Measurements from ENCODE around the gene ABLIM3. TPM values are rescaled to one million over a fixed set of nuclear protein-coding genes. Genes with fewer than 3 reads are reported as not detected.
A peak's percentile ranks its signal among the peaks of the same experiment; 100 is the strongest.

Gene ABLIM3
- total RNA-seq, 1 experiment from 2014 or later: 111 TPM

DNA sequence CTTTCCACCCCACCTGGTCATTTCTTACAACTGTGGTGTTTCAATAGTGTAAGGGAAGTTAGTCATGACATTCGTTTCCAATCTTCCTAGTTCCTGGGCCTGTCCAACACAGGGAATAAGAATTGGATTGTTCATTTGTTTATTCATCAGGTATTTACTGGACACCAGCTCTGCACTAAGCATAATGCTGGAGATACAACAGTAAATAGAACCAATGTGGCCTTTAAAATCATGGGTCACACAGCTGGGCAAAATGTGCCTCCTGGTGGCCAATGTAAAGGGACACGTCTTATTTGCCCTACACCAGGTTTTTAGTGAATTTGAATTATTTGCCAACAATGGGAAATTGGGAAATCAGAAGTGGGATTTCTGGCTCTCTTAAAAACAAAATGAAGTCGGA, 10.4 kb downstream of the ABLIM3 start:
- intact Hi-C loops (cut with micrococcal nuclease; ENCODE audit: unreplicated experiment): no loop called here
- peaks cover 24% of the 10 kb centered on the region for H3K36me3 ChIP-seq (ENCODE audit: low read depth)
- no peaks in the 10 kb centered on the region for H4K20me1 ChIP-seq (ENCODE audit: insufficient read depth)
- no peak overlapping the region for H3K4me3 ChIP-seq
- CTCF ChIA-PET: interaction anchor here (0.6 to 1.0 kb wide), 2 partner anchors 8 to 37 kb away, joined by 3 read pairs; no protein-coding TSS in a partner anchor
- H3K9me3 ChIP-seq (ENCODE audit: insufficient read depth, low read depth): peaks cover 11% of the 10 kb centered on the region; the same call in 1 of the 2 replicates
- BruUV-seq (replicated peaks): no TSS peak
- peaks cover 100% of the 10 kb centered on the region for H3K79me2 ChIP-seq (ENCODE audit: low read depth)
- POLR2A ChIA-PET (ENCODE audit: unreplicated experiment): no interaction called here
- H3K27me3 ChIP-seq (ENCODE audit: insufficient read depth, low read depth): no peaks in the 10 kb centered on the region
- TF ChIP-seq, protein P1, sequence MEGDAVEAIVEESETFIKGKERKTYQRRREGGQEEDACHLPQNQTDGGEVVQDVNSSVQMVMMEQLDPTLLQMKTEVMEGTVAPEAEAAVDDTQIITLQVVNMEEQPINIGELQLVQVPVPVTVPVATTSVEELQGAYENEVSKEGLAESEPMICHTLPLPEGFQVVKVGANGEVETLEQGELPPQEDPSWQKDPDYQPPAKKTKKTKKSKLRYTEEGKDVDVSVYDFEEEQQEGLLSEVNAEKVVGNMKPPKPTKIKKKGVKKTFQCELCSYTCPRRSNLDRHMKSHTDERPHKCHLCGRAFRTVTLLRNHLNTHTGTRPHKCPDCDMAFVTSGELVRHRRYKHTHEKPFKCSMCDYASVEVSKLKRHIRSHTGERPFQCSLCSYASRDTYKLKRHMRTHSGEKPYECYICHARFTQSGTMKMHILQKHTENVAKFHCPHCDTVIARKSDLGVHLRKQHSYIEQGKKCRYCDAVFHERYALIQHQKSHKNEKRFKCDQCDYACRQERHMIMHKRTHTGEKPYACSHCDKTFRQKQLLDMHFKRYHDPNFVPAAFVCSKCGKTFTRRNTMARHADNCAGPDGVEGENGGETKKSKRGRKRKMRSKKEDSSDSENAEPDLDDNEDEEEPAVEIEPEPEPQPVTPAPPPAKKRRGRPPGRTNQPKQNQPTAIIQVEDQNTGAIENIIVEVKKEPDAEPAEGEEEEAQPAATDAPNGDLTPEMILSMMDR (conservative IDR thresholded peaks at IDR 0.05): peak; percentile 69
- TF ChIP-seq EZH2 (IDR thresholded peaks at IDR 0.05; ENCODE audit: low read depth): no peak
- peak in 1 of 2 experiments; percentile 43 for DNase-seq
- H3F3A ChIP-seq (ENCODE audit: insufficient read depth, low read depth): peaks cover 36% of the 10 kb centered on the region
- H2AFZ ChIP-seq: no peak overlapping the region
- H3K27ac ChIP-seq: peak overlapping the region; percentile 74
- H3K4me2 ChIP-seq: 0 out of 2 replicates have a peak overlapping the region, but pooled peaks have one; percentile 21
- H3K9me2 ChIP-seq (ENCODE audit: insufficient read depth): no peaks in the 10 kb centered on the region
- peaks cover 67% of the 10 kb centered on the region for H3K4me1 ChIP-seq (replicated peaks; ENCODE audit: insufficient read depth)

DNA sequence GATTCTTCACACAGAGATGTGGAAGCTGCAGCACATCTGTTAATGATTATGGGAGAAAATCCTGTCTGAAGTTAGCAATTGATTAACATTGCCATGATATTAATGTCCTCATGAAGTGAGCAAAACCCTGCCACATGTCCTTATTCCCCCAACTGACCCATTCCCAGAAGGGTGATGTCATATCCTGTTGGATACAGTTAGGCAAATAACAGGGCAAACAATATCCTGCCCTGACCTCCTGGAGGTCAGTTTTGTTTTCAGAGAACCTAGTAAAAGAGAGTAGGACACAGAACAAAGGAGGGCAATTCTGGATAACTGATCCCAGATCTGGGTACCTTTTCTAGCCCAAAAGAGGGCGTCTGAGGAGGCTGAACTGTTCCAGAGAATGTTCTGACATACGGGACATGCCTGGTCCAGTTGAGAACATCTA, 11.0 kb downstream of the ABLIM3 start:
- peaks cover 36% of the 10 kb centered on the region for H3F3A ChIP-seq (ENCODE audit: insufficient read depth, low read depth)
- peaks cover 60% of the 10 kb centered on the region for H3K4me1 ChIP-seq (replicated peaks; ENCODE audit: insufficient read depth)
- CTCF ChIA-PET: interaction anchor here (0.6 to 1.0 kb wide), 2 partner anchors 9 to 38 kb away, joined by 3 read pairs; no protein-coding TSS in a partner anchor
- POLR2A ChIA-PET (ENCODE audit: unreplicated experiment): interaction anchor here (0.6 kb wide), 1 partner anchor 25 kb away, joined by 3 read pairs; no protein-coding TSS in a partner anchor
- H2AFZ ChIP-seq: no peak overlapping the region
- H3K4me3 ChIP-seq: no peak overlapping the region
- H3K9me2 ChIP-seq (ENCODE audit: insufficient read depth): no peaks in the 10 kb centered on the region
- BruUV-seq (replicated peaks): no TSS peak
- TF ChIP-seq, protein P1 (conservative IDR thresholded peaks at IDR 0.05): no peak
- TF ChIP-seq EZH2 (IDR thresholded peaks at IDR 0.05; ENCODE audit: low read depth): no peak
- peaks cover 5% of the 10 kb centered on the region; the same call in 1 of the 2 replicates for H3K9me3 ChIP-seq (ENCODE audit: insufficient read depth, low read depth)
- 0 out of 2 replicates have a peak overlapping the region, but pooled peaks have one; percentile 3 for H3K4me2 ChIP-seq
- H3K27me3 ChIP-seq (ENCODE audit: insufficient read depth, low read depth): no peaks in the 10 kb centered on the region
- intact Hi-C loops (cut with micrococcal nuclease; ENCODE audit: unreplicated experiment): no loop called here
- peaks cover 100% of the 10 kb centered on the region for H3K79me2 ChIP-seq (ENCODE audit: low read depth)
- 0 out of 2 replicates have a peak, but pooled peaks cover 19% of the 10 kb centered on the region for H3K36me3 ChIP-seq (ENCODE audit: low read depth)
- DNase-seq: no peak
- no peaks in the 10 kb centered on the region for H4K20me1 ChIP-seq (ENCODE audit: insufficient read depth)
- H3K27ac ChIP-seq: peak overlapping the region; percentile 74

DNA sequence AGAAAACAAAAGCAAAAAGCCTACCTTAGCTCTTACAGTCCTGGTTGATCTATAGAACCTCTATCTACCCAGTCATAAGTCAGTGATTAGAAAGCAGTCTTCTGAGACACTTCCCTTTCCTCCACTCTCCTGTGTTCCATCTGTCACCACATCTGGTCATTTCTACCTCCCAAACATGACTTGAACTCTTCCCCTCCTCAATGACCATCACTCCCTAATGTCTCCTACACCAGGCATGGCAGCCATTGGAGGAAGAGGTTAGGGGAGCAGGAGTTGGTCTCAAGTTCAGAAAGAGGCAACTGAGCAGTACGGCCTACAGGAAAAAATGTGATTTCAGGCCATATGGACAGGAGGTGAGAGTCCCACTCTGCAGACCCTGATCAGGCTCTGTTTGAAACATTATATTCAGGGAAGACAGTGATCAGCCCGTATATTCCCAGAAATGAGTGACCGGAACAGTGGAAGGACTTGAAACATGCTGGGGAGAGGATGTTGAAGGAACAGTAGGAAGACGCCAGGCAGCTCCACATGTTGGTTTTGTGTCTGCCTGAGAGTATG, 12.0 kb downstream of the ABLIM3 start:
- H3K4me1 ChIP-seq (replicated peaks; ENCODE audit: insufficient read depth): peaks cover 59% of the 10 kb centered on the region
- CTCF ChIA-PET: interaction anchor here (0.5 kb wide), 1 partner anchor 1169 kb away, joined by 4 read pairs; no protein-coding TSS in a partner anchor
- peak overlapping the region; percentile 74 for H3K27ac ChIP-seq
- no peak overlapping the region for H2AFZ ChIP-seq
- H3K4me2 ChIP-seq: peak overlapping the region; percentile 9; the same call in 1 of the 2 replicates
- no peaks in the 10 kb centered on the region for H4K20me1 ChIP-seq (ENCODE audit: insufficient read depth)
- no TSS peak for BruUV-seq (replicated peaks)
- no peaks in the 10 kb centered on the region for H3K9me3 ChIP-seq (ENCODE audit: insufficient read depth, low read depth)
- peaks cover 36% of the 10 kb centered on the region for H3F3A ChIP-seq (ENCODE audit: insufficient read depth, low read depth)
- H3K9me2 ChIP-seq (ENCODE audit: insufficient read depth): no peaks in the 10 kb centered on the region
- H3K36me3 ChIP-seq (ENCODE audit: low read depth): 0 out of 2 replicates have a peak, but pooled peaks cover 15% of the 10 kb centered on the region
- no peaks in the 10 kb centered on the region for H3K27me3 ChIP-seq (ENCODE audit: insufficient read depth, low read depth)
- no peak for TF ChIP-seq EZH2 (IDR thresholded peaks at IDR 0.05; ENCODE audit: low read depth)
- TF ChIP-seq, protein P1 (conservative IDR thresholded peaks at IDR 0.05): no peak
- DNase-seq: no peak
- POLR2A ChIA-PET (ENCODE audit: unreplicated experiment): no interaction called here
- intact Hi-C loops (cut with micrococcal nuclease; ENCODE audit: unreplicated experiment): no loop called here
- H3K79me2 ChIP-seq (ENCODE audit: low read depth): peaks cover 100% of the 10 kb centered on the region
- no peak overlapping the region for H3K4me3 ChIP-seq
